Keratinocyte (primary cell): ENCODE results near the gene TMC2. TPM values are rescaled to one million over a fixed set of nuclear protein-coding genes. Genes with fewer than 3 reads are reported as not detected.

Experiments
- DNase-seq: peaks from one replicate; pipeline ENCODE4 v3.0.0-alpha.2; 2011; ENCODE audit warnings: low read depth, missing footprints, low spot score
- FAIRE-seq: peaks from 2 replicates; lab custom pipeline; 2011; peaks lifted over from hg19 to GRCh38; lab: Jason Lieb, UNC
- H2AFZ ChIP-seq: 2 replicates; pipeline ENCODE4 v1.6.0; 2012; ENCODE audit warnings: low read length, control low read depth, inconsistent platforms; ENCODE audit not compliant: control insufficient read depth
- H3K27ac ChIP-seq: 2 replicates; pipeline ENCODE4 v1.5.1; 2011; ENCODE audit warnings: low read length; ENCODE audit not compliant: control insufficient read depth, insufficient read depth
- H3K27me3 ChIP-seq: 3 replicates; pipeline ENCODE4 v1.6.0; 2011; ENCODE audit warnings: low read length; ENCODE audit not compliant: control insufficient read depth, insufficient read depth; ENCODE audit errors: extremely low read depth
- H3K36me3 ChIP-seq, 2 experiments: 2 replicates in 1 of 2; 3 replicates in 1 of 2; pipeline ENCODE4 v1.5.1; 2011; ENCODE audit warnings: low read length in 2 of 2, mild to moderate bottlenecking in 1 of 2; ENCODE audit not compliant: control insufficient read depth in 2 of 2, insufficient read depth in 2 of 2; ENCODE audit errors: extremely low read depth in 1 of 2
- H3K4me1 ChIP-seq: 3 replicates; pipeline ENCODE4 v1.5.1; 2011; ENCODE audit warnings: low read length; ENCODE audit not compliant: control insufficient read depth, insufficient read depth; ENCODE audit errors: extremely low read depth
- H3K4me2 ChIP-seq: 3 replicates; pipeline ENCODE4 v1.6.0; 2011; ENCODE audit warnings: low read depth, low read length; ENCODE audit not compliant: control insufficient read depth, insufficient read depth; ENCODE audit errors: extremely low read depth
- H3K4me3 ChIP-seq, 3 experiments: fragments of 200-600 bp in 1 of 3; sonication (generic) in 1 of 3; 2 replicates in 2 of 3; 3 replicates in 1 of 3; pipeline ENCODE4 v1.5.1; 2011 to 2016; ENCODE audit warnings: low read length in 3 of 3, mild to moderate bottlenecking in 3 of 3, control low read depth in 2 of 3, inconsistent platforms in 1 of 3, low read depth in 1 of 3, mixed read lengths in 1 of 3, mixed run types in 1 of 3, moderate library complexity in 1 of 3; ENCODE audit not compliant: control insufficient read depth in 2 of 3, insufficient read depth in 2 of 3; ENCODE audit errors: extremely low read depth in 1 of 3
- H3K79me2 ChIP-seq: 2 replicates; pipeline ENCODE4 v1.6.0; 2012; ENCODE audit warnings: low read length; ENCODE audit not compliant: control insufficient read depth, insufficient read depth
- H3K9ac ChIP-seq: 3 replicates; pipeline ENCODE4 v1.6.0; 2011; ENCODE audit warnings: low read length; ENCODE audit not compliant: control insufficient read depth, insufficient read depth; ENCODE audit errors: extremely low read depth
- H3K9me1 ChIP-seq: 3 replicates; pipeline ENCODE4 v1.6.0; 2011; ENCODE audit warnings: low read length; ENCODE audit not compliant: control insufficient read depth, insufficient read depth; ENCODE audit errors: extremely low read depth
- H3K9me3 ChIP-seq: 2 replicates; pipeline ENCODE4 v1.5.1; 2012; ENCODE audit warnings: low read depth, low read length; ENCODE audit not compliant: control insufficient read depth
- H4K20me1 ChIP-seq: 3 replicates; pipeline ENCODE4 v1.6.0; 2011; ENCODE audit warnings: low read length; ENCODE audit not compliant: control insufficient read depth, insufficient read depth; ENCODE audit errors: extremely low read depth
- EZH2 ChIP-seq: IDR thresholded peaks from one replicate; pipeline ENCODE4 v1.6.1; 2012; ENCODE audit warnings: inconsistent platforms, mild to moderate bottlenecking, low read length, moderate library complexity
- dilution Hi-C: fragments of 300-500 bp; cut with MboI; formaldehyde crosslinking; loops from one replicate; pipeline ENCODE4 v1.7.0; 2020; ENCODE audit warnings: low sequenced_read_pairs; ENCODE audit not compliant: extremely low pct_ligation_motif_present
- polyA plus RNA-seq, 5 experiments: library from polyadenylated mRNA; depleted of rRNA in 3 of 5; stranded (reverse) in 3 of 5; stranded (forward) in 1 of 5; unstranded in 1 of 5; fragments of >200 nt; gene quantifications; 1 replicate in 1 of 5; 2 replicates in 3 of 5; 3 replicates in 1 of 5; pipeline versions ENCODE4 v1.2.1 to v1.2.3, GENCODE V29; 2011 to 2012; ENCODE audit warnings: missing spikeins in 2 of 5, low read depth in 1 of 5, low replicate concordance in 1 of 5
- TF ChIP-seq, protein P1 (sequence below), 3 experiments: IDR thresholded peaks in 1 of 3; conservative IDR thresholded peaks in 1 of 3; optimal IDR thresholded peaks in 1 of 3; 2 replicates in 2 of 3; 3 replicates in 1 of 3; pipeline versions ENCODE3 to v1.5.1; 2011; ENCODE audit warnings: low read length in 3 of 3, mild to moderate bottlenecking in 3 of 3, moderate library complexity in 2 of 3, control low read depth in 1 of 3, inconsistent platforms in 1 of 3; ENCODE audit not compliant: insufficient read depth in 2 of 3; ENCODE audit errors: extremely low read depth in 1 of 3

Gene TMC2
- polyA plus RNA-seq, 1 donor (not counting 4 experiments of a cell fraction or from before 2014, with no cell fraction given), result not detected

DNA sequence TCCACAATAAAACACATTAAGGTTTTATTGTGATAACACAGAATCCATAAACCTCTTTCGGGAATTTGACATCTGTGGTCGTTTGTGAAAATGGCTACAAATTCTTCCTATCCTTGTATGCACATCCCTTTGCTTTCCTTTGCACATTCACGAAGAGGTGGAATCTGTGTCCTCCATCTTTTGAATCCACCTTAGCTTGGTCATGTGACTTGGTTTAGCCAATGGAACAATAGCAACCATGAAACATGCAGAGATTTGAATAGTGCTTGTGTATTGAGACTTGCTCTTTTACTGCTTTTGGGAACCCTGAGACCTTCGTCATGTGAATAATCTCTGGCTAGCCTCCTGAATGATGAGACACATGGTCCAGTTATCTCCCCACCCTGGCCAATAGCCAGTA lies 66.4 kb downstream of the TMC2 start:
- H3K9ac ChIP-seq, result no peak overlapping the region
- TF ChIP-seq, protein P1, sequence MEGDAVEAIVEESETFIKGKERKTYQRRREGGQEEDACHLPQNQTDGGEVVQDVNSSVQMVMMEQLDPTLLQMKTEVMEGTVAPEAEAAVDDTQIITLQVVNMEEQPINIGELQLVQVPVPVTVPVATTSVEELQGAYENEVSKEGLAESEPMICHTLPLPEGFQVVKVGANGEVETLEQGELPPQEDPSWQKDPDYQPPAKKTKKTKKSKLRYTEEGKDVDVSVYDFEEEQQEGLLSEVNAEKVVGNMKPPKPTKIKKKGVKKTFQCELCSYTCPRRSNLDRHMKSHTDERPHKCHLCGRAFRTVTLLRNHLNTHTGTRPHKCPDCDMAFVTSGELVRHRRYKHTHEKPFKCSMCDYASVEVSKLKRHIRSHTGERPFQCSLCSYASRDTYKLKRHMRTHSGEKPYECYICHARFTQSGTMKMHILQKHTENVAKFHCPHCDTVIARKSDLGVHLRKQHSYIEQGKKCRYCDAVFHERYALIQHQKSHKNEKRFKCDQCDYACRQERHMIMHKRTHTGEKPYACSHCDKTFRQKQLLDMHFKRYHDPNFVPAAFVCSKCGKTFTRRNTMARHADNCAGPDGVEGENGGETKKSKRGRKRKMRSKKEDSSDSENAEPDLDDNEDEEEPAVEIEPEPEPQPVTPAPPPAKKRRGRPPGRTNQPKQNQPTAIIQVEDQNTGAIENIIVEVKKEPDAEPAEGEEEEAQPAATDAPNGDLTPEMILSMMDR (optimal IDR thresholded peaks at IDR 0.05 in 1 of 3, IDR thresholded peaks at IDR 0.05 in 1 of 3, conservative IDR thresholded peaks at IDR 0.05 in 1 of 3; ENCODE audit: extremely low read depth in 1 of 3, insufficient read depth in 2 of 3, low read length in 3 of 3), result no peak
- no peak for TF ChIP-seq EZH2
- no peaks in the 10 kb centered on the region for H3K36me3 ChIP-seq
- DNase-seq (no peak), FAIRE-seq (no peak)
- H3K9me1 ChIP-seq, result no peaks in the 10 kb centered on the region
- no peaks in the 10 kb centered on the region for H3K79me2 ChIP-seq
- H3K27ac ChIP-seq, result no peak overlapping the region
- no peaks in the 10 kb centered on the region for H3K9me3 ChIP-seq
- no peak overlapping the region for H3K4me2 ChIP-seq
- dilution Hi-C loops, result no loop called here
- H3K4me3 ChIP-seq, result no peak overlapping the region
- H3K27me3 ChIP-seq, result no peaks in the 10 kb centered on the region
- no peaks in the 10 kb centered on the region for H3K4me1 ChIP-seq
- no peak overlapping the region for H2AFZ ChIP-seq
- no peaks in the 10 kb centered on the region for H4K20me1 ChIP-seq

DNA sequence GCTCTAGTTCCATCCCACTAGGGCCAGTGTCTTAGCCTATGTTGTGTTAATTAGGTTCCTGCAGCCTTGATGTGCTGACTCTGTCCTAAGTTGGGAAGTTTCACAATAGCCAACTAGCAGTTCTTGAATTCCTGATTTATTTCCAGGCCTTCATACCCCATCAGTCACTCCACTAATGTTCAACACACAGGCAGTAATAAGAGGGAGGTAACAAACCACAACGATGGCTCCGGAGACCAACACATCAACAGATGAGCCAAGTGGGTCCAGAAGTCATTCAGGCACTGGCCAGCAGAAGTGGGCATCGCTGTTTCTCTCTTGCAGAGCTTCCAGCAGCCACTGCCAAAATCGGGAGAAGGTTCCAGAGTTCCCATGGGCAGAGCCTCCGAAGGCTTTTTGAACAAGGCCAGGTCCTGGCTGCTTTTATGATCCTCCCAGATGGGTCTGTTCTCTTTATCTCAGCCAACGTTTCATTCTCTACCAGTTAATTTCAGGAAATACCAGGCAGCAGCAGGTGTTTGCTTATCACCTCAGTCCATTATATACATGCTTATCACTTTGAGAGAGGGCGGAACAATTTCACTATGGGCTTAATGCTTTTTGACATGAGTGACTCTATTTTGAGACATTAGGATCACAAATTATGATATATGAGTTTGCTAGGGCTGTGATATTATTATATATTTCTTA lies 67.6 kb downstream of the TMC2 start:
- TF ChIP-seq EZH2, result no peak
- TF ChIP-seq, protein P1 (optimal IDR thresholded peaks at IDR 0.05 in 1 of 3, IDR thresholded peaks at IDR 0.05 in 1 of 3, conservative IDR thresholded peaks at IDR 0.05 in 1 of 3; ENCODE audit: extremely low read depth in 1 of 3, insufficient read depth in 2 of 3, low read length in 3 of 3), result no peak
- Histone ChIP-seq H3K27me3 (no peaks in the 10 kb centered on the region), H3K4me1 (no peaks in the 10 kb centered on the region), H3K79me2 (no peaks in the 10 kb centered on the region), H3K36me3 (no peaks in the 10 kb centered on the region), H3K9ac (no peak overlapping the region), H2AFZ (no peak overlapping the region), H4K20me1 (no peaks in the 10 kb centered on the region), H3K9me1 (no peaks in the 10 kb centered on the region), H3K27ac (no peak overlapping the region), H3K4me2 (no peak overlapping the region), H3K9me3 (no peaks in the 10 kb centered on the region), H3K4me3 (no peak overlapping the region)
- FAIRE-seq (no peak), DNase-seq (no peak)
- dilution Hi-C loops, result no loop called here
